Measurements from ENCODE around the gene GPR146.

The GPR146 gene

DNA sequence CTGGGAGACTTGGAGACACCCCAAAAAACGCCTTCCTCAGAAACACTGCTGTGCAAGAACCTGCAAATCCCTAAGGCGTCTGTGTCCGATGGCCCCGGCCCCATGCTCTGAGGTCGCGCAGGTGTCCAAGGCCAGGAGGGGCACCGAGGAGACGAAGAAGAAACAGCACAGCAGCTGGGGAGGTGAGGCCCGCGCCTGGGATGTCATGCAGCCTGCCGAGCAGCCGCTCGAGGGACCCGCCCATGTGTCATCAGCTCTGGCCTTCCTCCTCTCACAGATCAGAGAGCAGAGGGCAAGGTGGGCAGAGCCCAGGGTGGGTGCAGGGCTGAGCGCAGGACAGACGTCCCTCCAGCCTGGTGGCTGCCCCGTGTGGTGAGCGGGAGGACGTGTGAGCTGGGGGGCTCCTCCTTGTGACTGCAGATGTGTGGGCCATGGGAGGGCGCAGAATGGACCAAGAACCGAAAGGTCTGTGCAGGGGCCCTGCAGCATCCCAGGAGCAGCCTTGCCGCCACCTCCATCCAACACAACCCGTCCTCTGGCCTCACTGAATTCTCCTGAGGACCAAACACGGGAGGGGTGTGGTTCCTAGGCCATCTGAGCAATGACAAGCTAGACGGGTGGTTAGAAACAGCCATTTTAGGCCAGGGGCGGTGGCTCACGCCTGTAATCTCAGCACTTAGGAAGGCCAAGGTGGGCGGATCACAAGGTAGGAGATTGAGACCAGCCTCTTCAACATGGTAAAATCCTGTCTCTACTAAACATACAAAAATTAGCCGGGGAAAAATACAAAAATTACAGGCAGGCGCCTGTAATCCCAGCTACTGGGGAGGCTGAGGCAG, 30.5 kb downstream of the GPR146 start:
- in situ Hi-C loops (cut with HindIII; ENCODE audit: low pct_unique_long_range_greater_than_20kb, low sequenced_read_pairs) = no loop called here
- no peak for TF ChIP-seq JUND (IDR thresholded peaks at IDR 0.05; ENCODE audit: low read depth)
- no peak for DNase-seq (ENCODE audit: low read depth in 1 of 2, low spot score in 1 of 2)

DNA sequence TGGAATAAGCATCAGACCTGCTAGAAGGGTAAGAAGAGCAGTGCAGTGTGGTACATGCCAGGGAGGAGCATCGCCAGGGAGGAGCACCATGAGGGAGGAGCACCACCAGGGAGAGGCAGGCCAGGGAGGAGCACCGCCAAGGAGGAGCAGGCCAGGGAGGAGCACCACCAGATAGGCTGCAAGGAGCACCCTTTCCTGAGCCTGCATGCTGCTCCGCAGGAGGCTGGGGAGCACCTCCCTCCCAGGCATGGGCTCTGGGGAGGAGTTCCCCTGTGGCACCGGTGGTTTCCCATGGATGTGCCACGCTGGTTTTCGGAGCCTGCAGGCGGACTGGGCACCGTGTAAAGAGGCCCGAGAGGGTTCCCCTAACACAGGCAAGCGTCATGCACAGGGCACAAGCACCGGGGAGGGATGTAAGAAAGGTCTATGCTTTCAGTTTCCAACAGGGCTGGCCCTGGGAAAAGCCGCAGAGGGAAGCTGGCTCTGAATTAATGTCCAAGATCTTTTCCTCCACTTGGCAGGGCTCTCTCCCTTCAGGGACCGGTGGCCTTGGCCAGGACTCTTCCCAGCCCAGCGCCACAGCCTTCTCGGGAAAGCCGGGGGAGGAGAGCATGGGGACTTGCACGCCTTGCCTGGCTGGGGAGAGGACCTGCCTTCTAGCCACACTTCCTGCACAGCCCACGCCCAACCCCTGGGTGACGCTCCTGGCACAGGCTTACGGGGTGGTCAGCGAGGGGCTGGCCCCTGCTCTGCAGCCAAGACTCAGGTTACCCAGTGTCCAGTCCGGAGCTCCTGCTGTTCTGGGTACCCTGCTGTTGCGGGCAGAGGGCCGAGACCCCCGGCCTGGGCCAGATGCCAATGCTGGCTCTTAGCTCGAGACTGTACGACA, 32.1 kb downstream of the GPR146 start:
- in situ Hi-C loops (cut with HindIII; ENCODE audit: low pct_unique_long_range_greater_than_20kb, low sequenced_read_pairs) = no loop called here
- no peak for TF ChIP-seq JUND (IDR thresholded peaks at IDR 0.05; ENCODE audit: low read depth)

DNA sequence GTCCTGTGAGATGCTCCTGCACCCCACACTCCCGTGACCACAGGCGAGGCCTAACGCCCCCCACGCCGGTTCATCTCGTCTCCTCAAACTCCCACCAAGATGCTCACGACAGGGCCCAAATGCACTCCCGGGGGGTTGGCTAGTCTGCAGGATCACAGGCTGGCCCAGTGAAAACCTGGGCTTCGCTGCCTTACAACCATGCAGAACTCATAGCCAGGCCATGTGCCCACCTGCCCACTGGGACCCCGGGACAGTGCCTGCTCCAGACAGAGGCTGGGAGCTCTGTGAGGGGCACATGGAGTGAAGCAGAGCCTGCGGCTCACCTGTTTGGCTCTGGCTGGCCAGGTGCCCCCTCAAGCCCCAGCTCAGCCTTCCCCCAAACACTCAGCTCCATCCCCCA, 34.2 kb downstream of the GPR146 start:
- in situ Hi-C loops (cut with HindIII; ENCODE audit: low pct_unique_long_range_greater_than_20kb, low sequenced_read_pairs) = no loop called here
- no peak for TF ChIP-seq JUND (IDR thresholded peaks at IDR 0.05; ENCODE audit: low read depth)
- DNase-seq (ENCODE audit: low read depth in 1 of 2, low spot score in 1 of 2) = no peak

More for the DNA sequence above, 32.1 kb downstream of the GPR146 start:
- DNase-seq (ENCODE audit: low read depth in 1 of 2, low spot score in 1 of 2) = no peak

DNA sequence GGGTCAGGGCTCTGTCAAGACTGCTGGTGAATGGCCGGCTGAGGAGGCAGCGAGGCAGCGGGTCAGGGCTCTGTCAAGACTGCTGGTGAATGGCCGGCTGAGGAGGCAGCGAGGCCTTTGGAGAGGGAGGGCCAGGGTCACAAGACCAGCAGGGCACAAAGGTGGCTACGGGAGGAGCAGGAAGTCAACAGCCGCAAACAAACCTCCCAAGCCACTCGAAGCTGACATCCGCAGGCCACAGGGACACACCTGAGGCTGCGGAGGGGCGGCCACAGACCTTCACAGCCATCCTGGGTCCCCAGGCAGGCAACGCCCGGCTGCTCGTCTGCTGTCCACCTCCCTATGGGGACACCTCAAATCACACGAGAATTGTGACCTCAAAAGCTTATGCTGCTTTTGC, 34.6 kb downstream of the GPR146 start:
- DNase-seq (ENCODE audit: low read depth in 1 of 2, low spot score in 1 of 2) = no peak
- TF ChIP-seq JUND (IDR thresholded peaks at IDR 0.05; ENCODE audit: low read depth) = no peak
- in situ Hi-C loops (cut with HindIII; ENCODE audit: low pct_unique_long_range_greater_than_20kb, low sequenced_read_pairs) = no loop called here

DNA sequence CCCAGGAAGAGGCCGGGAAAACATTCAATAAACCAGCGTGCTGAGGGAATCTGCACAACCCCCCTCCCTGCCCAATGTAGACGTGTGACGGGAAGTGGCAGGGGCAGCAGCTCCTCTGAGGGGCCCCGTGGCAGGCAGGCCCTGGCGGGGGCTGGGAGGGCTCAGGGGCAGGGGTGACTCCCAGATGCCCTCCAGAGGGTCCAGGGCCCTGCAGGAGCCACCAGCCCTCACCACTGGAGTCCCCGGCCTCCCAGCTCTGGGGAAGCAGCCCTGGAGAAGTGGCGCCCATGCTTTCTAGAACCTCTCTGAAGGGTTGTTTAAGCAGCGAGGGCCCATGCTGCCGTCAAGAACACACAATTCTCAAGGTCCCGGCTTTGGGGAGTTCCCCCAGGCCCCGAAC, 35.2 kb downstream of the GPR146 start:
- no peak for DNase-seq (ENCODE audit: low read depth in 1 of 2, low spot score in 1 of 2)
- in situ Hi-C loops (cut with HindIII; ENCODE audit: low pct_unique_long_range_greater_than_20kb, low sequenced_read_pairs) = no loop called here
- TF ChIP-seq JUND (IDR thresholded peaks at IDR 0.05; ENCODE audit: low read depth) = no peak

DNA sequence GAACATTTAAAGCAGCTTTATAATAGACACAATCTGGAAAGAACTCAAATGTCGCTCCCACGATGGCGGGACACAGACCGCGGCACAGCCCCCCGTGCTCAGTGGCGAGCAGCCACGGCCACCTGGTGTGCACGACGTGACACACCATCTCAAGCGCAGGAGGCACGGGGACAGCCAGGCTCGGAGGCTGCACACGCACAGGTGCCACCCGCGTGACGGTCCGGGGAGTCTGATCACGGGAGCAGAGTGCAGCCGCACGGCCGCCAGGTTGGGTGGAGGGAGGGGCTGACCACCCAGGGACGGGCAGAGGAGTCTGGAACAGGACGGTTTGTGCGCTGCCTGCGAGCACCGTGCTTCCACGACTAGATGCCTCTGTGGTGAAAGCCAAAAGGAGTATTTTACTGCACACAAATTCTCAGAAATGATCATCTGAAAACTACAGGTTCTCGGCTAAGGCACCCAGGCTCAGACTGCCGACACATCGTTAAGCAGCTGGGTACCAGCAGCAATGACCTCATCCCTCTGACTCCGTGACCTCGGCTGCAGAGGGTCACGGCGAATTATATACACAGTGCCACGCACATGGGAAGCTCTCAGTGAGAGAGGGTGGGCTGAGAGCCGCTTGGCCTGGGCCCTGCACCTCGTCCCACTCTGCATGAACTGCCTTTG, 36.0 kb downstream of the GPR146 start:
- in situ Hi-C loops (cut with HindIII; ENCODE audit: low pct_unique_long_range_greater_than_20kb, low sequenced_read_pairs) = no loop called here
- TF ChIP-seq JUND (IDR thresholded peaks at IDR 0.05; ENCODE audit: low read depth) = no peak
- DNase-seq (ENCODE audit: low read depth in 1 of 2, low spot score in 1 of 2) = no peak

DNA sequence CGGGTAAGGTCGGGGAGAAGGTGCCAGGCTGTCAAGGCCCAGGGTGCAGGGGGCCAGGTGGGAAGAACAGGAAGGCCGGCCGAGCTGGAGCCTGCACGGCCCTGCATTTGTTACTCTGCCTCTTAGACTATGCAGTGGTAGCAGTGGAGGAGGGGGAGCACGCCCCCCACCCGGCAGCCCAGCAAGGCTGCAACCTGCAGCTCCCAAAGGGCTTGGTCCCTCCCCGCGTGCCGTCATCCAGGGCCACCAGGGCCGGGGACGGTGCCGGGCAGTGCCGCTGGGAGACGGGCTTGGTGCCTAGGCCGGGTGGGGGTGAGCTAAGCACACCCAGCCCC, 36.5 kb downstream of the GPR146 start:
- no peak for DNase-seq (ENCODE audit: low read depth in 1 of 2, low spot score in 1 of 2)
- in situ Hi-C loops (cut with HindIII; ENCODE audit: low pct_unique_long_range_greater_than_20kb, low sequenced_read_pairs) = no loop called here
- no peak for TF ChIP-seq JUND (IDR thresholded peaks at IDR 0.05; ENCODE audit: low read depth)

DNA sequence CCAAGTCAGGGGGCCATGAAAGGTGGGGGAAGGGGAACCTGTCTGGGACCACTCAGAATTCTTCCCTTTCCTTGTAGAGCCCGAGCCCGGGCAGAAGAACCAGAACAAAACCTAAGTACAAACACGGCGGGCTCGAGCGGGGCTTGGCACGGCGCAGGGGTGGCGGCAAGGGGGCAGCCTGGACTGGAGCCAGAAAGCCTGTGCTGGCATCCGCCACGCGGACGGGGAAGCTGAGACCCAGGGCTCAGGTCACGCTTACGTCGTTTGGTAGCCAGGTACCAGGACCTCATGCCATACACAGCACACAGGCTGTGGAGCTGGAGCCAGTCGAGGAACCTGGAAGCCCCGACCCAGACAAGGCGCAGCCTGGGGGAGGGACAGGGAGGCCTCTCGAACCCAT, 37.0 kb downstream of the GPR146 start:
- no peak for DNase-seq (ENCODE audit: low read depth in 1 of 2, low spot score in 1 of 2)
- no peak for TF ChIP-seq JUND (IDR thresholded peaks at IDR 0.05; ENCODE audit: low read depth)
- in situ Hi-C loops (cut with HindIII; ENCODE audit: low pct_unique_long_range_greater_than_20kb, low sequenced_read_pairs) = no loop called here

DNA sequence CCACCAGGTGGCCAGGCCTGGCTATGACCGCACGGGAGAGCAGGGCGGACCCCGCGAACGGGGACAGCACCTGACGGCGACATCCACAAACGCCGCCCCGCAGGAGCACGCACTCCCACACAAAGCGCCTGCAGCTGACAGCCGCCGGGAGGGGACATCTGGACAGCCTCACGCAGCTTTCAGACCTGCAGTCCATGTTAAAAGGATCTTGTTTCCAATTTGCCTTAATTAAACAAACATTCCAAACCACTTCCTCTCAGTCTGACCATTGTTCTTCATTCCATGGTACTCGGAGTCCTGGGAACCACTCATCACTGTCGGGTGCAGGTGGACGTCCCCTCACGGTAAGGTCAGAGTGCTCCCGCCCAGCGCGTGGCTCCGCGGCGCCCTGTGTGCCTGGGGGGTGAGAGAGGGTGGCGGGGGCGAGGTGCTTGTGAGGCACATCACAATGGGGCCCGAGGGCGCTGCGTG, 37.6 kb downstream of the GPR146 start:
- no peak for DNase-seq (ENCODE audit: low read depth in 1 of 2, low spot score in 1 of 2)
- TF ChIP-seq JUND (IDR thresholded peaks at IDR 0.05; ENCODE audit: low read depth) = no peak
- in situ Hi-C loops (cut with HindIII; ENCODE audit: low pct_unique_long_range_greater_than_20kb, low sequenced_read_pairs) = no loop called here

DNA sequence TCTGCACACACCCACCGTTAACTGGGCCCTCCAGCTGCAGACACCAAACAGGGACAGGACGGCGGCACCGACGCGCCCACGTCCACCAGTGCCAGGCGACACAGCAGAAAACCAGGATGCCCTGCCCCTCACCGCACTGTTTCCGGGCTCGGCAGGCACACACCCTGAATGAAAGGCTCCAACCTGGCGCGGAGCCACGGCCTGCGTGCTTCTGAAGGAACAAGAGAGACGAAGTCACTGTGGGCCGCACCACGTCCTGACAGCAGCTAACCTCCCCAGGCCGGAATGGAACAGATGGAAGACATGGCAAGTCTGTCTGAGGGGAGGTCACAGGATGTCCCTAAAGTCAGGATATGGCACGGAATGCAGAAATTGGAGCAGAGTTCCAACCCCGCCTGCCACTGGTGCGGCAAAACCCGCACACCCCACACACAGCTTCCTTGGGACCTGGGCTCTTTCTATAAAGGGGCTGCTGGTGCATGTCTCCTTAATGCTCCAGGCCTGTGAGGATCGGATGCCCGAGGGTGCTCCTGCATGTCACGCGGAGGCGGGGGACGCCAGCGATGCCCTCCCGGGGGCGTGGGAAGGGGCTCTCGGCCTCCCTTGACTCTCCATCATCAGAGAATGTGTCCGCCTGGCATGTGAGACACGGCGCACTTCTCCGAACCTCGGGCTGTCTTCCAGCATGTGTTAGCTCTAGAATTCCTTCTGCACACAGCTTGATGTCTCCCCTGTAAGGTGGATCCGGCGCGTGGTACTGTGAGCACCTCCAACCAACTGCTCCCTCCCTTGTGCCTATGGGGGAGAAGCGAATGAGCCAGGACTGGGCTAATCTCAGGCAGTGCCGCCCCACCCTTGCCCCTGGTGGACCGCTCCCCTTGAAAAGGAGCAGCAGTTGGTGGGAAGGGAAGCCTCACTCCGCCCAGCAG, 39.6 kb downstream of the GPR146 start:
- TF ChIP-seq JUND (IDR thresholded peaks at IDR 0.05; ENCODE audit: low read depth) = no peak
- in situ Hi-C loops (cut with HindIII; ENCODE audit: low pct_unique_long_range_greater_than_20kb, low sequenced_read_pairs) = no loop called here
- DNase-seq (ENCODE audit: low read depth in 1 of 2, low spot score in 1 of 2) = no peak

DNA sequence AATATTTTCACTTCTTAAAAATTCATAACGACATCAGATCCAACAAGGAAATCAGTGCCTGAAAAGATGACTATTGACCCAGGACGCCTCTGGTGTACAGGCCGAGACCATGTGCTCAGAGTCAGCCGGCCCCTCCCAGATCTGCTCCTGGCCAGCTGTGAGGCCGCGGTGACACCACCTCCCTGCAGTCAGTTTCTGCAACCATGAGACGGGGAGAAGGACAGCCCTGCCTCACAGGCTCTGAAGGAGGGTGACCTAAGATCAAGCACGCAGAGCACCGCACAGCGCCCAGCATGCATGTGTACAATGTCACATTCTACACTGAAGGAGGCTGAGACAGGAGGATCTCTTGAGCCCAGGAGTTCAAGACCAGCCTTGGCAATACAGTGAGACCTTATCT, 40.9 kb downstream of the GPR146 start:
- in situ Hi-C loops (cut with HindIII; ENCODE audit: low pct_unique_long_range_greater_than_20kb, low sequenced_read_pairs) = no loop called here
- TF ChIP-seq JUND (IDR thresholded peaks at IDR 0.05; ENCODE audit: low read depth) = no peak
- DNase-seq (ENCODE audit: low read depth in 1 of 2, low spot score in 1 of 2) = no peak
